Effector memory CD8-positive, alpha-beta T cell (primary cell): ENCODE data around the gene HACL1.
"Not testable (repeated sequence)": the region's sequence is repeated elsewhere in the genome, so short reads cannot be mapped to it uniquely, and the experiment has no call there.

Experiments
- ATAC-seq: fragments of 150-1000 bp; cut with Tn5 transposase; replicated peaks from 2 replicates; pipeline ENCODE4 v1.10.0; 2021; ENCODE audit warnings: mild to moderate bottlenecking, moderate library complexity
- DNase-seq, 3 experiments: peaks; one replicate each; pipeline ENCODE4 v3.0.0; 2021
- H3K27ac Mint-ChIP-seq, 2 donors: one replicate each; pipeline ENCODE4 v1.8.0; 2022; ENCODE audit warnings: mild to moderate bottlenecking in 2 of 2, mixed read lengths in 2 of 2, moderate library complexity in 2 of 2
- H3K27me3 Mint-ChIP-seq, 2 donors: one replicate each; pipeline ENCODE4 v1.8.0; 2022; ENCODE audit warnings: mixed read lengths in 2 of 2
- H3K36me3 Mint-ChIP-seq: one replicate; pipeline ENCODE4 v1.8.0; 2022; ENCODE audit warnings: mild to moderate bottlenecking, moderate library complexity, mixed read lengths; ENCODE audit not compliant: insufficient read depth
- H3K4me1 Mint-ChIP-seq, 2 donors: one replicate each; pipeline ENCODE4 v1.8.0; 2022; ENCODE audit warnings: low read depth in 2 of 2, mixed read lengths in 2 of 2
- H3K4me3 Mint-ChIP-seq, 2 donors: one replicate each; pipeline ENCODE4 v1.8.0; 2022; ENCODE audit warnings: mild to moderate bottlenecking in 2 of 2, mixed read lengths in 2 of 2, moderate library complexity in 2 of 2
- H3K9me3 Mint-ChIP-seq, 2 donors: one replicate each; pipeline ENCODE4 v1.8.0; 2022; ENCODE audit warnings: mixed read lengths in 2 of 2

HACL1 gene

GRCh38 chr3:15635121-15635661 lies 33.8 kb upstream of the HACL1 start:
- H3K27ac Mint-ChIP-seq, result peak overlapping the region in 1 of 2 donors; percentile 56
- no peak for DNase-seq
- peaks cover 28 to 36% of the 10 kb centered on the region in 2 donors for H3K4me1 Mint-ChIP-seq
- no peaks in the 10 kb centered on the region for H3K27me3 Mint-ChIP-seq
- no peak for ATAC-seq
- no peaks in the 10 kb centered on the region for H3K9me3 Mint-ChIP-seq
- H3K36me3 Mint-ChIP-seq, result peaks cover 7% of the 10 kb centered on the region
- no peak overlapping the region for H3K4me3 Mint-ChIP-seq

- peak overlapping the region; percentile 52 to 56 for H3K27ac Mint-ChIP-seq
These were observed 33.3 kb upstream of the HACL1 start for GRCh38 chr3:15634671-15635070.

DNA sequence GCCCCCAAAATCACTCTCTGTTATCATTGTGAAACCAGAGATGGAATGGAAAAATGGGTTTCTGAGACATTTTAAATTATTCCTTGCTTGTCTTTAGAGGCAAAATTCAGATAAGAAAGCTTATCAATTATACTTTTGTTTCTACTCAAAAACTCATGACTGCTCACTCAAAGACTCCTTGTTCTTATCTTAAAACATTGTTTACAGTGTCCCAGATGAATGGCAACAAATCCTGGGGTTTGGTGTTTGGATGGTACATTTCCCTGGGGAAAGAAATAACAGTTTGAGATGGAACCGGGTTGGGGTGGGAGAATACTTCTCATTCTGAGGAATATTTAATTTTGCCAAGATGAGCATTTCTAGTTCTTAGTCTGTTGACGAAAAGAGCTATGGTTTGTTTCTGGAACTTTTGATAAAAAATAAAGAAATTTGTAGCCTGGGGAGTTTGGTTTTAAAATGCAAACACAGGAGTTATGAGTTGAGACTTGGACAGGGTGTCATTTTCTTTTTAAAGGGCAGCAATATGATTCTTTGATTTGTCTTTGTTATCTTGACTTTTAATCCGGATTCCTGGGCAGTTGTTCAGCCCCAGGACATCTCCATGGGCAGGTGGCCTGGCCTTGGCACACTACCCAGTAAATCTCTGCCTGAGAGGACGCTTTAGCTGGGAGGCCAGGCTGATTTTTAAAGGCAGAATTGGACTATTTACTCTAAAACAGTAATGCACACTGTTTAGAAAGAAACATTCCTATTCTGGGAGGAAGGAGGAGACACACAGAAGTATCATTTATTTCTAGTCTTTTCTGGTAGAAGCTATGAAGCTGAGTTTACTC lies 32.6 kb upstream of the HACL1 start:
- Mint-ChIP-seq H3K27ac (peak overlapping the region; percentile 52 to 56), H3K4me3 (no peak overlapping the region), H3K27me3 (no peaks in the 10 kb centered on the region), H3K4me1 (peaks cover 30 to 40% of the 10 kb centered on the region in 2 donors), H3K9me3 (no peaks in the 10 kb centered on the region), H3K36me3 (peaks cover 6% of the 10 kb centered on the region)
- ATAC-seq (no peak), DNase-seq (no peak)

More at GRCh38 chr3:15634671-15635070, 33.3 kb upstream of the HACL1 start:
- Mint-ChIP-seq H3K4me1 (peaks cover 30 to 40% of the 10 kb centered on the region in 2 donors), H3K27me3 (no peaks in the 10 kb centered on the region), H3K36me3 (peaks cover 6% of the 10 kb centered on the region), H3K4me3 (no peak overlapping the region), H3K9me3 (no peaks in the 10 kb centered on the region)
- DNase-seq, result no peak
- ATAC-seq, result no peak

GRCh38 chr3:15633159-15633558 lies 31.8 kb upstream of the HACL1 start:
- H3K27me3 Mint-ChIP-seq, result no peaks in the 10 kb centered on the region
- H3K27ac Mint-ChIP-seq, result no peak overlapping the region
- peaks cover 29 to 40% of the 10 kb centered on the region in 2 donors for H3K4me1 Mint-ChIP-seq
- ATAC-seq (no peak), DNase-seq (no peak)
- no peaks in the 10 kb centered on the region for H3K9me3 Mint-ChIP-seq
- peaks cover 6% of the 10 kb centered on the region for H3K36me3 Mint-ChIP-seq
- H3K4me3 Mint-ChIP-seq, result no peak overlapping the region

GRCh38 chr3:15632212-15632580 lies 30.8 kb upstream of the HACL1 start:
- ATAC-seq, result no peak
- Mint-ChIP-seq H3K4me1 (peaks cover 19 to 31% of the 10 kb centered on the region in 2 donors), H3K27ac (peak overlapping the region in 1 of 2 donors; percentile 47), H3K36me3 (peaks cover 6% of the 10 kb centered on the region), H3K9me3 (no peaks in the 10 kb centered on the region), H3K27me3 (no peaks in the 10 kb centered on the region), H3K4me3 (no peak overlapping the region)
- no peak for DNase-seq

DNA sequence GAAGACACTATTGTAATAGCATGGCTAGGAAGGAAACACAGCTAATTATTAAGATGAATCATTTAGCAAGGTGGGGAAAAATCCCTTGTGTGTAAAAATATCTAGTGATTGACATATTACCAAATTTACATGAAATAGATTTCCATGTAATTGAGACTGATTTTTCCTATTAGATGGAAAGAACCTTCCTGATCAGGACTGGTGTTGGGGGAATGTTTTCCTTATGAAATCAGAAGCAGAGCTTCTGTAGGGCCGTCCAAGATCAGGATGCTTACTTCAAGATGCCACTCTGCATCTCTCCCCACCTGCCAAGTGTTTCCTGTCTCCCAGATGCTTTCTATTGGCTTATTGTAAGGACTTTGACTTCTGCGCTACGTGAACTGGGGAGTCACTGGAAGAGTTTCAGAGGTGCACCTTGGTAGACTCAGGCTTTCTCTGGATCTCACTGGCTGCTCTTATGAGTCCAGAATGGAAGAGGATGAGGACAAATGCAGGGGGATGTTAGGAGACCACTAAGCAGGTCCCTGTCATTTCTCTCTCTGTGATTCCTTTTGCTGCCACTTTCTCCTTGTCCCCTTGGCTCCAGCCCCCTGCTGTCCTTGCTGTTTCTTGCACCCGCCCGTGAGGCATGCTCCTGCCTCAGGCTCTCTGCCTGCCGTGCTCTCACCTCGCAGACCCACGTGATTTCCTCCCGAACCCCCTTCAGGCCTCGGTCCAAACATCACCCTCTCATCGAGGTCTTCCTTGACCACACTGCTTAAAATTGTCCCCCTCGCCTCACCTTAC lies 30.2 kb upstream of the HACL1 start:
- Mint-ChIP-seq H3K27ac (peak overlapping the region in 1 of 2 donors; percentile 47), H3K9me3 (no peaks in the 10 kb centered on the region), H3K27me3 (no peaks in the 10 kb centered on the region), H3K4me3 (no peak overlapping the region), H3K36me3 (peaks cover 6% of the 10 kb centered on the region), H3K4me1 (peaks cover 15 to 25% of the 10 kb centered on the region in 2 donors)
- no peak for ATAC-seq
- no peak for DNase-seq

GRCh38 chr3:15630646-15631350 lies 29.4 kb upstream of the HACL1 start:
- Mint-ChIP-seq H3K4me3 (peak overlapping the region; percentile 40 to 56), H3K9me3 (no peaks in the 10 kb centered on the region), H3K27me3 (no peaks in the 10 kb centered on the region), H3K36me3 (peaks cover 6% of the 10 kb centered on the region), H3K4me1 (peaks cover 10 to 19% of the 10 kb centered on the region in 2 donors), H3K27ac (peak overlapping the region in 1 of 2 donors; percentile 63)
- ATAC-seq, result peak; percentile 14
- DNase-seq, result no peak

- no peaks in the 10 kb centered on the region for H3K9me3 Mint-ChIP-seq
- DNase-seq, result peak; percentile 65 to 69 (median 68)
- H3K4me1 Mint-ChIP-seq, result peaks cover 10 to 19% of the 10 kb centered on the region in 2 donors
- H3K36me3 Mint-ChIP-seq, result peaks cover 6% of the 10 kb centered on the region
- H3K27ac Mint-ChIP-seq, result peak overlapping the region; percentile 27 to 63
- peak; percentile 100 for ATAC-seq
- H3K27me3 Mint-ChIP-seq, result no peaks in the 10 kb centered on the region
- H3K4me3 Mint-ChIP-seq, result peak overlapping the region; percentile 40 to 56
These were observed 28.7 kb upstream of the HACL1 start for GRCh38 chr3:15629860-15630597.

DNA sequence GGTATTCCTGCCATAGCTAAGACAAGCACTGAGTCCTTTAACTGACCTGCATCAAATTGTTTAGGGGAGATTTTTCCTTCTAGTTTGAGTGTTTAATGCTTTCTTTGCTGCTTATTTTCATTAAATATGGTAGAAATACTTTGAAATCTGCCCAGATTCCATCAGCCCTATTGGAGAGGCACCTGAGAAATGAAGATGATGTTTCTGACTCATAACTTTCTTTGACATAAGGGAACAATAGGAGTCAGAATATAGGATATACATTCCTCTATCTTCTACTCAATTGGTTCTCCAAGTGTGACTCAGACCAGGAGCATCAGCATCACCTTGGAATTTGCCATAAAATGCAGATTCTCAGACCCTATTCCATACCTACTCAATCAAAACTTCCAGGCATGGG lies 27.6 kb upstream of the HACL1 start:
- ATAC-seq (no peak), DNase-seq (no peak)
- Mint-ChIP-seq H3K4me3 (no peak overlapping the region), H3K4me1 (peaks cover 19 to 29% of the 10 kb centered on the region in 2 donors), H3K9me3 (no peaks in the 10 kb centered on the region), H3K27me3 (no peaks in the 10 kb centered on the region), H3K36me3 (peaks cover 6% of the 10 kb centered on the region), H3K27ac (no peak overlapping the region)

- Mint-ChIP-seq H3K4me3 (peak overlapping the region; percentile 80 to 85), H3K4me1 (peaks cover 19 to 24% of the 10 kb centered on the region in 2 donors), H3K27me3 (no peaks in the 10 kb centered on the region), H3K27ac (peak overlapping the region; percentile 92 to 96), H3K36me3 (peaks cover 4% of the 10 kb centered on the region), H3K9me3 (peaks cover 9 to 10% of the 10 kb centered on the region in 2 donors)
- ATAC-seq (peak; percentile 90), DNase-seq (no peak)
These were observed 22.4 kb upstream of the HACL1 start for GRCh38 chr3:15623535-15624440.

- not testable (repeated sequence) for H3K36me3 Mint-ChIP-seq, H3K27ac Mint-ChIP-seq, H3K4me3 Mint-ChIP-seq, H3K27me3 Mint-ChIP-seq, H3K9me3 Mint-ChIP-seq, ATAC-seq, DNase-seq
- peaks cover 17 to 21% of the 10 kb centered on the region in 2 donors for H3K4me1 Mint-ChIP-seq
These were observed 18.5 kb upstream of the HACL1 start for GRCh38 chr3:15619659-15620464.
